ENCODE data around the gene SMIM34.

The SMIM34 gene

GRCh38 chr21:34372321-34372720 lies 51.4 kb downstream of the SMIM34 start:
- no peak for TF ChIP-seq CTCF (conservative IDR thresholded peaks at IDR 0.05)
- H3K27ac ChIP-seq, result no peak overlapping the region

- no peak for TF ChIP-seq CTCF (conservative IDR thresholded peaks at IDR 0.05)
- H3K27ac ChIP-seq, result no peak overlapping the region
These were observed 54.0 kb downstream of the SMIM34 start for GRCh38 chr21:34369741-34370140.

Data from VCaP (cell line).